Measurements from ENCODE around the gene CFAP90.

The CFAP90 gene

GRCh38 chr5:7815892-7816534, 34.9 kb downstream of the CFAP90 start:
- DNase-seq = peak; percentile 64

- DNase-seq = no peak
Observed at GRCh38 chr5:7814816-7815215, 36.1 kb downstream of the CFAP90 start.

- DNase-seq = no peak
Observed at GRCh38 chr5:7813576-7813975, 37.4 kb downstream of the CFAP90 start.

DNA sequence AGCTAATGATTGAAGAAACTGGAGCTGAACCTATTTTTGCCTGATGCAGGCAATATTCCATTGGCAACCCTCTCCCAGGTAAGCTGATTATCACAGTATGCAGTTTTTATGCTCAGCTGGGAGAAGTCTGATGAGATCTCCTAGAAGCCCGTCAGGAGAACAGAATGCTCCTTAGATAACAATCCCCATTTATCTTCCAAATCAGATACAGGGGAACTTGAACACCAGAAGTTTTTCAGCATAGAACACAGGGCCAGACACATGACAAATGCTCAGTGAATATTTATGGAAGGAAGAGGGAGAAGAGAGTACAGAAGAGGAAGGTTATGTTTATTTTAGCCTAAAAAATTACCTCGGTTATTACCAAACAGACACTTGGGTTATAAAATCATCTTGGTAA, 37.9 kb downstream of the CFAP90 start:
- DNase-seq = no peak

- no peak for DNase-seq
Observed at GRCh38 chr5:7811715-7812114, 39.2 kb downstream of the CFAP90 start.

GRCh38 chr5:7808998-7809397, 41.9 kb downstream of the CFAP90 start:
- DNase-seq = no peak

DNA sequence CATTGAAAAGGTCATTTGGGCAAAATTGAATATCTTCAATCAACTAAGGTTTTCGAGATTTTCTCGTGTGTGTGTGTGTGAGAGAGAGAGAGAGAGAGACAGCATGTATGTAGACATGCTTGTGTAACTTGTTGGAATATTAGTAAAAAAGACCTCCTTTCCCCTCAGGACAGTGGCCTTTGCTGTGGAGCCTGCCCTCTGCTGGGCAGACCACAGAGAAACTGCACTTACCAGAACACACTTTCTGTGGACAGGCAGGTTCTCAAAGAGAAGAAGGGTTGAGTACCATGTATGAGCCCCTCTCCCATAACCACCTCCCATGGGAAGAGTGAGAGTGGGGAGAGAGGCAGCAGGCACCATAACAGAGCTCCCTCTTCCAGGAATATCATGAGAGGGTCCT, 45.6 kb downstream of the CFAP90 start:
- no peak for DNase-seq

GRCh38 chr5:7803937-7804336, 47.0 kb downstream of the CFAP90 start:
- DNase-seq = no peak

DNA sequence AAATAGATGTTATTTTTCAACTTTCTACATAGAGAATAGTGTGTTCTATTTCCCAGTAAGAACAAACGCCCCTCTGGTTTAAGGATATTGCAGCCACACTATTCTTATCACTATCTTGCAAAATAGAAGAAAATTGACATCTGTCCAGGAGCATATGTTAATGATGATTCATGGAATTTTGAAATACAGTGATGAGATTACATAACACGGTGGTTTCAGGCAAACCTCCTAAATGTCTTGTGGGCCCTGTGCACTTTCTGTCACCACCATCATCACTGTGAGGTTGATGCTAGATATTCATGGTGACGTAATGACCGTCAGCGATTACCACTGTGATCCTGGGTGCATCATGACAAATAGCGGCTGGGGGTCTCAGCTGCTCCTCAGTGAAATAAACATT, 48.1 kb downstream of the CFAP90 start:
- DNase-seq = no peak

GRCh38 chr5:7801891-7802614, 48.9 kb downstream of the CFAP90 start:
- DNase-seq = no peak

DNA sequence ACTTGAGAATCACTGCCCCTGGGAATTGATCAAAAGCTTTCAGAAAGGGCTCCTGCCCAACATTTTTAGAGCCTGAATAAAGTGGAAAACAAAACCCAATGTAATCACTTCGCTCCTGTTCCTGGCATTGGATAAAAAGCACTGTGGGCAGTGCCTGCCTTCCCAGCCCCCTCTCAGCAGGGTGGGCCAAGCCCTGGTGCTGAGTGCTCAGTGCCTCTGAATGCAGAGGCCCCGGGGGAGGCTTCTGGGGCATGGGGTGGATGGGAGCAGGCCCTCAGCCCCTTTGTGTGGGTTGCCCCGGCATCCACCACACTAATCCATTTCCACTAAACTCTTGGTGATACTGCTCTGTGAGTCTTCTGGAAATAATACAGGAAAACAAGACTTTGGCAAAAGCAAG, 55.6 kb downstream of the CFAP90 start:
- no peak for DNase-seq

DNA sequence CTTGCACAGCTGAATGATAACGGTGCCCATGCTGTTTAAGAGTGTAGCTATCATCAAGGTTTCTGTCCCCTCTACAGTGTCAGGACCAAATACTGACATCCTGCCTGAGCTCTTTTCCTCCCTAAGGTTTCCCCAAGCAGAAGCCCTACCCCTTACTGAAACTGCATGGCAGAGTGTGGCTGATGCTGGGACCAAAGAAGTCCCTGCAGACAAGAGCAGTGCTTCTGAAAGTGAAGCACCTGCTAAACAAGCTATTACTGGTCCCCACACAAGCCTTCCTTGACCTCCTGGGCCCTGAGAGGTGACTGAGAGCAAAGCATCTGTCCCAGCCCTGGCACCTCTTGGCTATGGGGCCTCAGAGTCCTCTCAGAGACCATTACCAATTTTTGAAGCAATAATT, 56.1 kb downstream of the CFAP90 start:
- no peak for DNase-seq

- DNase-seq = no peak
Observed at GRCh38 chr5:7794311-7794710, 56.6 kb downstream of the CFAP90 start.

DNA sequence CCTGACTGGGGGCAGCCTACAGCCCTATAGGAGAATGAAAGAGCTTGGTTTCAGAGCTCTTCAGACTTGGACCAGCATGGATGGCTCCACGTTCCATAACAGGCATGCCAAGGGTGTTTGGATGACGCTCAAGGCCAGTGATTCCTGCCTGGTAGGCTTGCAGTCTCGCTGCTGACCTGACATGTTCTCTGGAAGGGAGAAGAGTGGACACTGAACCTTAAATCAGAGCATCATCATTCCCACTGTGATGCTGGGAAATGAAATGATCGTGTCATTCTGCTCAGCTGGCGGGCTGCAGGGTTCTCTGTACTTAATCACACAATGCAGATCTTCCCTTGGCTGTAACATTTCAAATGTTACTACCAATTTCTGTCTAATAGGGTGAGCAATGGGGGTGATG, 57.0 kb downstream of the CFAP90 start:
- no peak for DNase-seq

DNA sequence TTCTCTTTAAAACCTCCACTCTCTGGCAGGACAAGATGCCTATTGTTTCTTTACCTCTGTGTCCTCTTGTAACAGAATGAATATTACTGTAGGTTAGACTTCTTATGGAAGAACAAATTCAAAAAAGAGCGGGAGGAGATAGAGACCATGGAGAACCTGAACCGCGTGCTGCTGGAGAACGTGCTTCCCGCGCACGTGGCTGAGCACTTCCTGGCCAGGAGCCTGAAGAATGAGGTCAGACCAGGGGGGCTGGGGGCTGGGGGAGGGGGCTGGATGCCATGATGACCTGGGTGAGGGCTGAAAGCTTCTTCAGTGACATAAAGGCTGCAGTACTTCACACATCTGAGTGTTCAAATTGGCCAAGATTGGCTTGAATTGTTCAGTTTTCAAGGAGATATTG, 61.4 kb downstream of the CFAP90 start:
- no peak for DNase-seq

GRCh38 chr5:7787770-7788169, 63.2 kb downstream of the CFAP90 start:
- DNase-seq = no peak

DNA sequence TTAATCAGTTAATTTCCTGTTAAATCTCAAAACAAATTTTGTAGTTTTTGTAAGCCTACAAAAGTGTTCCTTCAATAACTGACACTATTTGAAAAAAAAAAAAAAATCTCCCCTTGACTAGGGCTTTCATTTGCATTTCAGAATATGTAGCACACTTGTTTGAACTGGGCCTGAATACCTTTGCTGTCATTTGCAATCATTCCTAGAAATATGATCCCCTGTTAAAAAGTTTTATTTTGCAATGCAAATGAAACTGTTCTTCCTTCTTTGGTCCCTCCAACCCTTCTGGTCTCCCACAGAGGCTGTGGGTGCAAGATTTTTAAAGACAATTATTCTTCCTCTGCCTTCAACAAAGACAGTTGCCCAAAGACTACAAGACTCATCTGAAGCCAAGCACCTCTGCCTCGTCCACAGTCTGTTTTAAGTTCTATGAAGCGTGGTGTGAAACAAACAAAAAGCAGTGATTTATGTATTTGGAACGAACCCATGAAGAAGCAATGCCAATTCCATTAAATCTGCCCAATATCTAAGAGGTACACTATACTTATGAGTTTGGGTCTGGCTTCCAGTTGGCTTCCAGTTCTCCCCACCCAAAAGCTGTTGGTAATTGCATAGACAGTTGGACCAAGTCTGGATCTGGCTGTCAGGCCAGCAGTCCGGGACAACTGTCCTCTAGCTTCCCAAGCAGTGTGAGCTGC, 66.1 kb downstream of the CFAP90 start:
- DNase-seq = no peak

DNA sequence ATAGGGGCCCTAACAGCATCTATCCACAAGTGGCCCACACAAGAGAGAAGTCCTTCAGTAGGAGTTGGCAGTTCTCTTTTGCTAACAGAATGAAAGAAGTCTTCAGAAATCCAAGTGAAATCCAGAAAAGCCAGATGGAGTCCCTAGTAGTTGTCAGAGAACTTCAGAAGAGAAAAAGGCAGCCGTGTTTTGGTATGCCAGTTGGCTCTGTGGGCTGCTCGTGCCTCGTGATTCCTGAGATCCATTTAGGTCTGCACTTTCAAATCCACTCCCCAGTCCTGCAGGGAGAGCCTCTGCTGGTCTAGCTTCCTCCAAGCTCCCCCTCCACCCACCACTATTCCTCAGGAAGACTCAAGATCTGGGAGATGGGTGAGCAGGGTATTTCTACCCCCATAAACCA, 69.0 kb downstream of the CFAP90 start:
- no peak for DNase-seq

Data from stimulated activated CD4-positive, alpha-beta T cell treated with anti-CD3 and anti-CD28 coated beads, Interleukin-4, amount 100 ng/mL, for 24 hours (primary cell).